HepG2 (cell line): ENCODE measurements around the gene CNR2. TPM values are rescaled to one million over a fixed set of nuclear protein-coding genes. Genes with fewer than 3 reads are reported as not detected.
A peak's percentile ranks its signal among the peaks of the same experiment; 100 is the strongest.

ENCODE experiments used
- GPN1 ChIP-seq: sonication (generic); formaldehyde crosslinking; IDR thresholded peaks from 2 replicates; pipeline ENCODE4 v1.5.1; 2020; ENCODE audit warnings: missing genetic modification reagents, borderline replicate concordance
- HCFC1 ChIP-seq: fragments of 150-350 bp; IDR thresholded peaks from 2 replicates; pipeline ENCODE4 v1.6.1; 2014; ENCODE audit warnings: low read depth, low read length
- KDM3A ChIP-seq: IDR thresholded peaks from 2 replicates; pipeline ENCODE4 v1.6.1; 2018; ENCODE audit warnings: low read depth, missing compliant biosample characterization
- U2AF1 ChIP-seq: fragments of 200-400 bp; formaldehyde crosslinking; optimal IDR thresholded peaks from 2 replicates; pipeline ENCODE3; 2017; ENCODE audit warnings: mild to moderate bottlenecking, low read depth, low read length
- YEATS2 ChIP-seq: sonication (generic); formaldehyde crosslinking; IDR thresholded peaks from 2 replicates; pipeline ENCODE4 v1.4.0; 2020; ENCODE audit warnings: missing genetic modification reagents, borderline replicate concordance
- ZBTB1 ChIP-seq: sonication (generic); formaldehyde crosslinking; IDR thresholded peaks from 2 replicates; pipeline ENCODE4 v1.4.0; 2020; ENCODE audit warnings: missing genetic modification reagents, borderline replicate concordance
- ZNF10 ChIP-seq: sonication (generic); formaldehyde crosslinking; IDR thresholded peaks from 2 replicates; pipeline ENCODE4 v1.4.0; 2020; ENCODE audit warnings: mild to moderate bottlenecking, low read depth, missing genetic modification reagents, borderline replicate concordance
- ZNF224 ChIP-seq: sonication (generic); formaldehyde crosslinking; IDR thresholded peaks from 2 replicates; pipeline ENCODE4 v1.5.0; 2020; ENCODE audit warnings: mild to moderate bottlenecking, missing genetic modification reagents
- ZNF253 ChIP-seq: sonication (generic); formaldehyde crosslinking; IDR thresholded peaks from 2 replicates; pipeline ENCODE4 v1.8.0; 2022; ENCODE audit warnings: mild to moderate bottlenecking, missing genetic modification reagents, borderline replicate concordance
- ZNF564 ChIP-seq: sonication (generic); formaldehyde crosslinking; IDR thresholded peaks from 2 replicates; pipeline ENCODE4 v1.8.1; 2023; ENCODE audit warnings: mild to moderate bottlenecking, missing genetic modification reagents
- ZNF619 ChIP-seq: sonication (generic); formaldehyde crosslinking; IDR thresholded peaks from 2 replicates; pipeline ENCODE4 v1.4.0; 2020; ENCODE audit warnings: mild to moderate bottlenecking, missing genetic modification reagents
- ZSCAN12 ChIP-seq: sonication (generic); formaldehyde crosslinking; IDR thresholded peaks from 2 replicates; pipeline ENCODE4 v1.9.0; 2021; ENCODE audit warnings: mild to moderate bottlenecking, missing genetic modification reagents
- polyA plus RNA-seq, 8 experiments: library from polyadenylated mRNA; depleted of rRNA in 3 of 8; stranded (reverse) in 7 of 8; unstranded in 1 of 8; fragments of >200 nt; fragmentation: Illumina TruSeq in 4 of 8; extraction: Trizol in 4 of 8; gene quantifications; 2 replicates each; pipeline versions ENCODE4 v1.2.1 to v1.2.3, GENCODE V29; 2011 to 2016; ENCODE audit warnings: low read depth in 4 of 8, missing spikeins in 1 of 8, mixed read lengths in 1 of 8; ENCODE audit not compliant: insufficient read depth in 1 of 8
- total RNA-seq, 5 experiments: library from RNA; depleted of rRNA; stranded (reverse); fragments of >200 nt; fragmentation: Illumina TruSeq; extraction: Trizol; gene quantifications; 2 replicates each; pipeline ENCODE4 v1.2.3, GENCODE V29; 2016; ENCODE audit warnings: low read depth in 1 of 5
- TF ChIP-seq, protein P1 (sequence below): sonication (generic); formaldehyde crosslinking; IDR thresholded peaks from 2 replicates; pipeline ENCODE4 v1.4.0; 2020; ENCODE audit warnings: low read depth, mild to moderate bottlenecking, missing genetic modification reagents
- TF ChIP-seq, protein P2 (sequence below): sonication (generic); formaldehyde crosslinking; conservative IDR thresholded peaks from 2 replicates; pipeline ENCODE4 v1.4.0; 2020; ENCODE audit warnings: missing genetic modification reagents
- TF ChIP-seq, protein P3 (sequence below): sonication (generic); formaldehyde crosslinking; IDR thresholded peaks from 2 replicates; pipeline ENCODE4 v1.8.1; 2022; ENCODE audit warnings: mild to moderate bottlenecking, missing genetic modification reagents
- TF ChIP-seq, protein P4 (sequence below): sonication (generic); formaldehyde crosslinking; IDR thresholded peaks from 2 replicates; pipeline ENCODE4 v1.5.1; 2020; ENCODE audit warnings: mild to moderate bottlenecking, missing genetic modification reagents, borderline replicate concordance
- TF ChIP-seq, protein P5 (sequence below): sonication (generic); formaldehyde crosslinking; IDR thresholded peaks from 2 replicates; pipeline ENCODE4 v1.4.0; 2020; ENCODE audit warnings: missing genetic modification reagents, low read depth, mild to moderate bottlenecking, borderline replicate concordance
- TF ChIP-seq, protein P6 (sequence below): sonication (generic); formaldehyde crosslinking; IDR thresholded peaks from 2 replicates; pipeline ENCODE4 v1.8.1; 2023; ENCODE audit warnings: mild to moderate bottlenecking, missing genetic modification reagents, borderline replicate concordance

CNR2 gene
- total and polyA plus RNA-seq, 2 of the 13 experiments (the other 11 are each of a cell fraction or from before 2014, with no cell fraction given), result not detected

DNA sequence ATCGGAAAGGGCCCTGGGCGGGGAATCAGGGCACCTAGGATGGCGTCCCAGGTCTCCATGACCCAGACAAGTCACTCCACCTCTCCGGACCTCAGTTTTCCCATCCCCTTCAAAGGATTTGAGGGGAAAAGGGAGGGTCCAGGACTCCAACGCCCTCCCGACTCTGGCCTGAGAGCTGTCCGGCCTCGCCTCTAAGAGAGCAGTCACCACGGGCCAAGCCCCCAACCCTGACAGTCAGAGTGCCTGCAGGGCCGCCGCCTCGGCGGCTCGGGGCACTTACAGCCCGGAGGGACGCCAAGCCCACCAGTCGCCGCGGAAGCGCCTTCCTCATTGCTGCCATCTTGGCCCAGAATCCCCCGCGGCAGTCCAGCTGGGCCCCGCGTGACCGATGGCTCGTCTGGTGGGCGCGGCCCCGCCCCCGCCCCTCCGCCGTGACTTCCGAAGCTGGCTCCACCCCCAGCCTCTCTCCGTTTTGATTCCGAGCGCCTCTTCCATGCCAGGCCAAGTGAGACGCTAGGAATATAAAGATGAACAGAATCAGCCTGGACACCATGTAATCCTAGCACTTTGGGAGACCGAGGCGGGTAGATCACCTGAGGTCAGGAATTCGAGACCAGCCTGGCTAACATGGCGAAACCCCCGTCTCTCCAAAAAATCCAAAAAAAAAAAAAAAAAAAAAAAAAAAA is 87.9 kb downstream of the CNR2 start, which contains the start of gene HMGCL (continued):
- TF ChIP-seq ZBTB1 (CRISPR knock-in tag) (no peak), HCFC1 (no peak), KDM3A (CRISPR knock-in tag) (no peak; the same call in 1 of the 2 replicates), YEATS2 (CRISPR knock-in tag) (peak; percentile 76; the same call in 1 of the 2 replicates), ZNF224 (0 out of 2 replicates have a peak, but pooled peaks have one; percentile 55), U2AF1 (no peak), ZNF253 (CRISPR knock-in tag) (0 out of 2 replicates have a peak, but pooled peaks have one; percentile 35), ZNF619 (no peak), ZNF10 (CRISPR knock-in tag) (no peak), ZSCAN12 (CRISPR knock-in tag) (0 out of 2 replicates have a peak, but pooled peaks have one; percentile 40), GPN1 (CRISPR knock-in tag) (no peak), ZNF564 (CRISPR knock-in tag) (peak; percentile 52; the same call in 1 of the 2 replicates)
- TF ChIP-seq, protein P1, sequence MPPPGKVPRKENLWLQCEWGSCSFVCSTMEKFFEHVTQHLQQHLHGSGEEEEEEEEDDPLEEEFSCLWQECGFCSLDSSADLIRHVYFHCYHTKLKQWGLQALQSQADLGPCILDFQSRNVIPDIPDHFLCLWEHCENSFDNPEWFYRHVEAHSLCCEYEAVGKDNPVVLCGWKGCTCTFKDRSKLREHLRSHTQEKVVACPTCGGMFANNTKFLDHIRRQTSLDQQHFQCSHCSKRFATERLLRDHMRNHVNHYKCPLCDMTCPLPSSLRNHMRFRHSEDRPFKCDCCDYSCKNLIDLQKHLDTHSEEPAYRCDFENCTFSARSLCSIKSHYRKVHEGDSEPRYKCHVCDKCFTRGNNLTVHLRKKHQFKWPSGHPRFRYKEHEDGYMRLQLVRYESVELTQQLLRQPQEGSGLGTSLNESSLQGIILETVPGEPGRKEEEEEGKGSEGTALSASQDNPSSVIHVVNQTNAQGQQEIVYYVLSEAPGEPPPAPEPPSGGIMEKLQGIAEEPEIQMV (CRISPR knock-in tag), result 0 out of 2 replicates have a peak, but pooled peaks have one; percentile 33
- TF ChIP-seq, protein P2, sequence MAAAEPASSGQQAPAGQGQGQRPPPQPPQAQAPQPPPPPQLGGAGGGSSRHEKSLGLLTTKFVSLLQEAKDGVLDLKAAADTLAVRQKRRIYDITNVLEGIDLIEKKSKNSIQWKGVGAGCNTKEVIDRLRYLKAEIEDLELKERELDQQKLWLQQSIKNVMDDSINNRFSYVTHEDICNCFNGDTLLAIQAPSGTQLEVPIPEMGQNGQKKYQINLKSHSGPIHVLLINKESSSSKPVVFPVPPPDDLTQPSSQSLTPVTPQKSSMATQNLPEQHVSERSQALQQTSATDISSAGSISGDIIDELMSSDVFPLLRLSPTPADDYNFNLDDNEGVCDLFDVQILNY, result no peak
- TF ChIP-seq, protein P3, sequence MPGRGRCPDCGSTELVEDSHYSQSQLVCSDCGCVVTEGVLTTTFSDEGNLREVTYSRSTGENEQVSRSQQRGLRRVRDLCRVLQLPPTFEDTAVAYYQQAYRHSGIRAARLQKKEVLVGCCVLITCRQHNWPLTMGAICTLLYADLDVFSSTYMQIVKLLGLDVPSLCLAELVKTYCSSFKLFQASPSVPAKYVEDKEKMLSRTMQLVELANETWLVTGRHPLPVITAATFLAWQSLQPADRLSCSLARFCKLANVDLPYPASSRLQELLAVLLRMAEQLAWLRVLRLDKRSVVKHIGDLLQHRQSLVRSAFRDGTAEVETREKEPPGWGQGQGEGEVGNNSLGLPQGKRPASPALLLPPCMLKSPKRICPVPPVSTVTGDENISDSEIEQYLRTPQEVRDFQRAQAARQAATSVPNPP (CRISPR knock-in tag), result 0 out of 2 replicates have a peak, but pooled peaks have one; percentile 38
- TF ChIP-seq, protein P4, sequence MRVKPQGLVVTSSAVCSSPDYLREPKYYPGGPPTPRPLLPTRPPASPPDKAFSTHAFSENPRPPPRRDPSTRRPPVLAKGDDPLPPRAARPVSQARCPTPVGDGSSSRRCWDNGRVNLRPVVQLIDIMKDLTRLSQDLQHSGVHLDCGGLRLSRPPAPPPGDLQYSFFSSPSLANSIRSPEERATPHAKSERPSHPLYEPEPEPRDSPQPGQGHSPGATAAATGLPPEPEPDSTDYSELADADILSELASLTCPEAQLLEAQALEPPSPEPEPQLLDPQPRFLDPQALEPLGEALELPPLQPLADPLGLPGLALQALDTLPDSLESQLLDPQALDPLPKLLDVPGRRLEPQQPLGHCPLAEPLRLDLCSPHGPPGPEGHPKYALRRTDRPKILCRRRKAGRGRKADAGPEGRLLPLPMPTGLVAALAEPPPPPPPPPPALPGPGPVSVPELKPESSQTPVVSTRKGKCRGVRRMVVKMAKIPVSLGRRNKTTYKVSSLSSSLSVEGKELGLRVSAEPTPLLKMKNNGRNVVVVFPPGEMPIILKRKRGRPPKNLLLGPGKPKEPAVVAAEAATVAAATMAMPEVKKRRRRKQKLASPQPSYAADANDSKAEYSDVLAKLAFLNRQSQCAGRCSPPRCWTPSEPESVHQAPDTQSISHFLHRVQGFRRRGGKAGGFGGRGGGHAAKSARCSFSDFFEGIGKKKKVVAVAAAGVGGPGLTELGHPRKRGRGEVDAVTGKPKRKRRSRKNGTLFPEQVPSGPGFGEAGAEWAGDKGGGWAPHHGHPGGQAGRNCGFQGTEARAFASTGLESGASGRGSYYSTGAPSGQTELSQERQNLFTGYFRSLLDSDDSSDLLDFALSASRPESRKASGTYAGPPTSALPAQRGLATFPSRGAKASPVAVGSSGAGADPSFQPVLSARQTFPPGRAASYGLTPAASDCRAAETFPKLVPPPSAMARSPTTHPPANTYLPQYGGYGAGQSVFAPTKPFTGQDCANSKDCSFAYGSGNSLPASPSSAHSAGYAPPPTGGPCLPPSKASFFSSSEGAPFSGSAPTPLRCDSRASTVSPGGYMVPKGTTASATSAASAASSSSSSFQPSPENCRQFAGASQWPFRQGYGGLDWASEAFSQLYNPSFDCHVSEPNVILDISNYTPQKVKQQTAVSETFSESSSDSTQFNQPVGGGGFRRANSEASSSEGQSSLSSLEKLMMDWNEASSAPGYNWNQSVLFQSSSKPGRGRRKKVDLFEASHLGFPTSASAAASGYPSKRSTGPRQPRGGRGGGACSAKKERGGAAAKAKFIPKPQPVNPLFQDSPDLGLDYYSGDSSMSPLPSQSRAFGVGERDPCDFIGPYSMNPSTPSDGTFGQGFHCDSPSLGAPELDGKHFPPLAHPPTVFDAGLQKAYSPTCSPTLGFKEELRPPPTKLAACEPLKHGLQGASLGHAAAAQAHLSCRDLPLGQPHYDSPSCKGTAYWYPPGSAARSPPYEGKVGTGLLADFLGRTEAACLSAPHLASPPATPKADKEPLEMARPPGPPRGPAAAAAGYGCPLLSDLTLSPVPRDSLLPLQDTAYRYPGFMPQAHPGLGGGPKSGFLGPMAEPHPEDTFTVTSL (CRISPR knock-in tag), result no peak
- TF ChIP-seq, protein P5, sequence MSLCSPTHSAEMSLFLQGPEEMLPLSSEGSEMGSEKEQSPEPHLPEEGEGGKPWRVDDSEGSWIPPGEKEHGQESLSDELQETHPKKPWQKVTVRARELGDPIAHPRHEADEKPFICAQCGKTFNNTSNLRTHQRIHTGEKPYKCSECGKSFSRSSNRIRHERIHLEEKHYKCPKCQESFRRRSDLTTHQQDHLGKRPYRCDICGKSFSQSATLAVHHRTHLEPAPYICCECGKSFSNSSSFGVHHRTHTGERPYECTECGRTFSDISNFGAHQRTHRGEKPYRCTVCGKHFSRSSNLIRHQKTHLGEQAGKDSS, result no peak
- TF ChIP-seq, protein P6, sequence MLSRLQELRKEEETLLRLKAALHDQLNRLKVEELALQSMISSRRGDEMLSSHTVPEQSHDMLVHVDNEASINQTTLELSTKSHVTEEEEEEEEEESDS, result peak; percentile 81; the same call in 1 of the 2 replicates
